SK-N-SH (cell line): ENCODE data around the gene MAGI2.

Experiments used
- EP300 ChIP-seq, 2 experiments: IDR thresholded peaks; 2 replicates each; pipeline versions ENCODE4 v1.4.0 to v1.6.1; 2012; ENCODE audit warnings: borderline replicate concordance in 1 of 2, low read depth in 1 of 2, low read length in 1 of 2
- GATA2 ChIP-seq: sonication (generic); formaldehyde crosslinking; IDR thresholded peaks from 2 replicates; pipeline ENCODE4 v1.5.0; 2020; ENCODE audit warnings: mild to moderate bottlenecking, missing genetic modification reagents
- JUND ChIP-seq: IDR thresholded peaks from 2 replicates; pipeline ENCODE4 v1.4.0; 2012
- NRF1 ChIP-seq: IDR thresholded peaks from 2 replicates; pipeline ENCODE4 v1.6.1; 2012; ENCODE audit warnings: low read depth, mild to moderate bottlenecking, low read length
- PBX3 ChIP-seq: IDR thresholded peaks from 2 replicates; pipeline ENCODE4; 2012
- POLR2AphosphoS5 ChIP-seq: IDR thresholded peaks from 2 replicates; pipeline ENCODE4 v1.6.1; 2012; ENCODE audit warnings: low read depth, low read length
- RFX5 ChIP-seq: IDR thresholded peaks from 2 replicates; pipeline ENCODE4 v1.6.1; 2012; ENCODE audit warnings: mild to moderate bottlenecking, improper control_type of control experiment, low read length
- SMC3 ChIP-seq: IDR thresholded peaks from 2 replicates; pipeline ENCODE4 v1.6.1; 2012; ENCODE audit warnings: low read depth, low read length, improper control_type of control experiment
- USF2 ChIP-seq: fragments of 150-350 bp; IDR thresholded peaks from 2 replicates; pipeline ENCODE4 v1.6.1; 2017; ENCODE audit warnings: antibody characterized with exemption, low read length, low read depth, borderline replicate concordance
- TF ChIP-seq, protein P1 (sequence below): fragments of 200-600 bp; sonication (generic); IDR thresholded peaks from 2 replicates; pipeline ENCODE4 v1.6.1; 2017; ENCODE audit warnings: antibody characterized with exemption, mild to moderate bottlenecking, moderate library complexity
- TF ChIP-seq, protein P2 (sequence below): IDR thresholded peaks from 2 replicates; pipeline ENCODE4 v1.4.0; 2012; ENCODE audit warnings: low read depth, borderline replicate concordance

GRCh38 chr7:79434098-79434497 lies 19.4 kb downstream of the MAGI2 start:
- peak in 1 of 2 experiments; percentile 35; a peak in 1 of 4 replicates for TF ChIP-seq EP300 (IDR thresholded peaks at IDR 0.05; ENCODE audit: borderline replicate concordance in 1 of 2, low read depth in 1 of 2, low read length in 1 of 2)
- peak; percentile 59 for TF ChIP-seq JUND
- no peak for TF ChIP-seq USF2
- TF ChIP-seq, protein P1, sequence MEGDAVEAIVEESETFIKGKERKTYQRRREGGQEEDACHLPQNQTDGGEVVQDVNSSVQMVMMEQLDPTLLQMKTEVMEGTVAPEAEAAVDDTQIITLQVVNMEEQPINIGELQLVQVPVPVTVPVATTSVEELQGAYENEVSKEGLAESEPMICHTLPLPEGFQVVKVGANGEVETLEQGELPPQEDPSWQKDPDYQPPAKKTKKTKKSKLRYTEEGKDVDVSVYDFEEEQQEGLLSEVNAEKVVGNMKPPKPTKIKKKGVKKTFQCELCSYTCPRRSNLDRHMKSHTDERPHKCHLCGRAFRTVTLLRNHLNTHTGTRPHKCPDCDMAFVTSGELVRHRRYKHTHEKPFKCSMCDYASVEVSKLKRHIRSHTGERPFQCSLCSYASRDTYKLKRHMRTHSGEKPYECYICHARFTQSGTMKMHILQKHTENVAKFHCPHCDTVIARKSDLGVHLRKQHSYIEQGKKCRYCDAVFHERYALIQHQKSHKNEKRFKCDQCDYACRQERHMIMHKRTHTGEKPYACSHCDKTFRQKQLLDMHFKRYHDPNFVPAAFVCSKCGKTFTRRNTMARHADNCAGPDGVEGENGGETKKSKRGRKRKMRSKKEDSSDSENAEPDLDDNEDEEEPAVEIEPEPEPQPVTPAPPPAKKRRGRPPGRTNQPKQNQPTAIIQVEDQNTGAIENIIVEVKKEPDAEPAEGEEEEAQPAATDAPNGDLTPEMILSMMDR, result no peak
- TF ChIP-seq POLR2AphosphoS5, result peak; percentile 21; the same call in 1 of the 2 replicates
- no peak for TF ChIP-seq GATA2 (CRISPR knock-in tag)
- peak; percentile 68 for TF ChIP-seq PBX3
- TF ChIP-seq, protein P2, sequence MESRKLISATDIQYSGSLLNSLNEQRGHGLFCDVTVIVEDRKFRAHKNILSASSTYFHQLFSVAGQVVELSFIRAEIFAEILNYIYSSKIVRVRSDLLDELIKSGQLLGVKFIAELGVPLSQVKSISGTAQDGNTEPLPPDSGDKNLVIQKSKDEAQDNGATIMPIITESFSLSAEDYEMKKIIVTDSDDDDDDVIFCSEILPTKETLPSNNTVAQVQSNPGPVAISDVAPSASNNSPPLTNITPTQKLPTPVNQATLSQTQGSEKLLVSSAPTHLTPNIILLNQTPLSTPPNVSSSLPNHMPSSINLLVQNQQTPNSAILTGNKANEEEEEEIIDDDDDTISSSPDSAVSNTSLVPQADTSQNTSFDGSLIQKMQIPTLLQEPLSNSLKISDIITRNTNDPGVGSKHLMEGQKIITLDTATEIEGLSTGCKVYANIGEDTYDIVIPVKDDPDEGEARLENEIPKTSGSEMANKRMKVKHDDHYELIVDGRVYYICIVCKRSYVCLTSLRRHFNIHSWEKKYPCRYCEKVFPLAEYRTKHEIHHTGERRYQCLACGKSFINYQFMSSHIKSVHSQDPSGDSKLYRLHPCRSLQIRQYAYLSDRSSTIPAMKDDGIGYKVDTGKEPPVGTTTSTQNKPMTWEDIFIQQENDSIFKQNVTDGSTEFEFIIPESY, result no peak
- no peak for TF ChIP-seq RFX5
- no peak for TF ChIP-seq SMC3
- TF ChIP-seq NRF1, result no peak
